HL-60 (cell line): Measurements from ENCODE around the gene LRRC4C.

Experiments used
- CTCF ChIP-seq: IDR thresholded peaks from one replicate; pipeline ENCODE4 v1.5.1; 2011; ENCODE audit warnings: low read length, control low read depth, inconsistent platforms; ENCODE audit not compliant: insufficient read depth
- GABPA ChIP-seq: IDR thresholded peaks from 2 replicates; pipeline ENCODE4 v1.6.1; 2012; ENCODE audit warnings: low read depth
- POLR2AphosphoS5 ChIP-seq: IDR thresholded peaks from 2 replicates; pipeline ENCODE4 v1.6.1; 2012; ENCODE audit warnings: low read depth

GRCh38 chr11:40921246-40921645, 538.2 kb downstream of the LRRC4C start:
- TF ChIP-seq CTCF, result no peak
- no peak for TF ChIP-seq POLR2AphosphoS5
- TF ChIP-seq GABPA, result no peak
